ENCODE data around the gene PPP2R5E. TPM values are rescaled to one million over a fixed set of nuclear protein-coding genes. Genes with fewer than 3 reads are reported as not detected.

PPP2R5E gene
- total and polyA plus RNA-seq, 10 of the 15 experiments (the other 5 are each of a cell fraction or from before 2014, with no cell fraction given), result 11.4 to 56.2 (median 22.7) TPM

- intact Hi-C loops (cut with micrococcal nuclease; ENCODE audit: unreplicated experiment), result loop anchor here (5.0 kb wide), 1 partner anchor 69 kb away; the partner anchor contains the start of gene PPP2R5E
These were observed 70.0 kb downstream of the PPP2R5E start for GRCh38 chr14:63472986-63473788.

GRCh38 chr14:63470962-63471793 is 72.0 kb downstream of the PPP2R5E start:
- BruUV-seq (replicated peaks), result TSS peak; percentile 14
- Histone ChIP-seq H3K4me1 (ENCODE audit: control insufficient read depth, insufficient read depth, low read length) (peaks cover 22% of the 10 kb centered on the region), H3K4me2 (ENCODE audit: control insufficient read depth, insufficient read depth) (peak overlapping the region; percentile 58), H3K79me2 (ENCODE audit: control insufficient read depth, insufficient read depth, low read length) (peaks cover 79% of the 10 kb centered on the region), H3K4me3 (peak overlapping the region; percentile 20; the same call in 1 of the 2 replicates), H3K27me3 (replicated peaks in 1 of 2; ENCODE audit: control insufficient read depth in 2 of 2, insufficient read depth in 2 of 2, low read length in 1 of 2) (no peaks in the 10 kb centered on the region), H2AFZ (ENCODE audit: control insufficient read depth, low read depth, low read length) (no peak overlapping the region), H3K27ac (ENCODE audit: control insufficient read depth, insufficient read depth) (peak overlapping the region; percentile 69), H3K9me3 (replicated peaks; ENCODE audit: control insufficient read depth, insufficient read depth, low read length) (no peaks in the 10 kb centered on the region), H3K36me3 (ENCODE audit: control insufficient read depth in 2 of 2, insufficient read depth in 2 of 2, low read length in 1 of 2) (peaks cover 0 to 3% of the 10 kb centered on the region in 2 experiments; a peak in 1 of 4 replicates), H3K9ac (ENCODE audit: control insufficient read depth, insufficient read depth, low read length) (no peak overlapping the region), H4K20me1 (ENCODE audit: control insufficient read depth, insufficient read depth) (no peaks in the 10 kb centered on the region; the same call in 1 of the 2 replicates)
- 45% methylated on average over 3 of the region's 3 CpGs for WGBS (ENCODE audit: insufficient coverage, insufficient replicate concordance, low lambda C conversion rate, missing lambda C conversion rate)
- in situ Hi-C loops (cut with MboI), result no loop called here
- POLR2A ChIA-PET, result interaction anchor here (1.0 to 1.8 kb wide), 3 partner anchors 9 to 73 kb away, joined by 3 to 5 read pairs (median 3); no protein-coding TSS in a partner anchor
- intact Hi-C loops (cut with micrococcal nuclease; ENCODE audit: unreplicated experiment), result loop anchor here (5.0 kb wide), 1 partner anchor 71 kb away; the partner anchor contains the start of gene PPP2R5E
- FAIRE-seq (peak; percentile 59), DNase-seq (ENCODE audit: low read depth, low spot score) (peak; percentile 68), ATAC-seq (peak; percentile 86)
- SMC1A ChIA-PET (ENCODE audit: uncharacterized antibody, unreplicated experiment), result interaction anchor here (1.0 to 3.4 kb wide), 9 partner anchors 12 to 255 kb away, joined by 3 to 14 read pairs (median 7); partner anchors contain the start of gene PPP2R5E
- CTCF ChIA-PET, result interaction anchor here (0.7 to 1.0 kb wide), 3 partner anchors 9 to 73 kb away, joined by 3 to 4 read pairs (median 4); no protein-coding TSS in a partner anchor
- RAD21 ChIA-PET (ENCODE audit: unreplicated experiment), result interaction anchor here (0.6 to 3.3 kb wide), 7 partner anchors 9 to 1274 kb away, joined by 3 to 11 read pairs (median 3); partner anchors contain the start of gene PPP2R5E
- TF ChIP-seq HSF1 (IDR thresholded peaks at IDR 0.05; ENCODE audit: low read depth, low read length) (no peak), MYC (IDR thresholded peaks at IDR 0.05; ENCODE audit: insufficient read depth, insufficient read length, insufficient replicate concordance, low read length, severe bottlenecking) (no peak), ZNF687 (IDR thresholded peaks at IDR 0.05) (0 out of 2 replicates have a peak, but pooled peaks have one; percentile 54), TARDBP (IDR thresholded peaks at IDR 0.05; ENCODE audit: borderline replicate concordance) (no peak)

More at GRCh38 chr14:63472986-63473788, 70.0 kb downstream of the PPP2R5E start:
- no peak overlapping the region for H3K4me2 ChIP-seq (ENCODE audit: control insufficient read depth, insufficient read depth)
- 94% methylated on average over 7 of the region's 7 CpGs for WGBS (ENCODE audit: insufficient coverage, insufficient replicate concordance, low lambda C conversion rate, missing lambda C conversion rate)
- in situ Hi-C loops (cut with MboI), result no loop called here
- no peak for TF ChIP-seq CHD2 (IDR thresholded peaks at IDR 0.05; ENCODE audit: borderline replicate concordance, low read depth, low read length)
- no TSS peak for BruUV-seq (replicated peaks)
- DNase-seq (ENCODE audit: low read depth, low spot score), result no peak
- no peaks in the 10 kb centered on the region for H3K36me3 ChIP-seq (ENCODE audit: control insufficient read depth in 2 of 2, insufficient read depth in 2 of 2, low read length in 1 of 2)
- H3K9ac ChIP-seq (ENCODE audit: control insufficient read depth, insufficient read depth, low read length), result no peak overlapping the region
- no peak overlapping the region for H3K27ac ChIP-seq (ENCODE audit: control insufficient read depth, insufficient read depth)
- no peak overlapping the region for H3K4me3 ChIP-seq
- ChIA-PET POLR2A (interaction anchor here (0.6 to 1.8 kb wide), 5 partner anchors 7 to 70 kb away, joined by 3 to 5 read pairs (median 4); partner anchors contain the start of gene PPP2R5E), SMC1A (ENCODE audit: uncharacterized antibody, unreplicated experiment) (interaction anchor here (0.7 to 3.4 kb wide), 14 partner anchors 8 to 253 kb away, joined by 3 to 14 read pairs (median 6); partner anchors contain the start of gene PPP2R5E), CTCF (interaction anchor here (1.2 to 1.6 kb wide), 4 partner anchors 12 to 160 kb away, joined by 3 to 6 read pairs (median 4); no protein-coding TSS in a partner anchor), RAD21 (ENCODE audit: unreplicated experiment) (interaction anchor here (0.6 to 3.3 kb wide), 4 partner anchors 35 to 84 kb away, joined by 4 to 11 read pairs (median 6); partner anchors contain the start of gene PPP2R5E)
- no peaks in the 10 kb centered on the region for H3K27me3 ChIP-seq (replicated peaks in 1 of 2; ENCODE audit: control insufficient read depth in 2 of 2, insufficient read depth in 2 of 2, low read length in 1 of 2)
- FAIRE-seq, result no peak
- peaks cover 27% of the 10 kb centered on the region for H3K4me1 ChIP-seq (ENCODE audit: control insufficient read depth, insufficient read depth, low read length)
- H2AFZ ChIP-seq (ENCODE audit: control insufficient read depth, low read depth, low read length), result no peak overlapping the region
- no peaks in the 10 kb centered on the region for H3K9me3 ChIP-seq (replicated peaks; ENCODE audit: control insufficient read depth, insufficient read depth, low read length)
- no peak for ATAC-seq
- H4K20me1 ChIP-seq (ENCODE audit: control insufficient read depth, insufficient read depth), result no peaks in the 10 kb centered on the region; the same call in 1 of the 2 replicates
- H3K79me2 ChIP-seq (ENCODE audit: control insufficient read depth, insufficient read depth, low read length), result peaks cover 79% of the 10 kb centered on the region

Measured in GM12878 (cell line).